NCI-H460 (cell line): Measurements from ENCODE around the gene KDM5A. TPM values are rescaled to one million over a fixed set of nuclear protein-coding genes. Genes with fewer than 3 reads are reported as not detected.
"Not testable (repeated sequence)": the region's sequence is repeated elsewhere in the genome, so short reads cannot be mapped to it uniquely, and the experiment has no call there.

ENCODE experiments used
- DNase-seq: peaks from one replicate; pipeline ENCODE4 v3.0.0-alpha.2; 2016; ENCODE audit warnings: low read depth; ENCODE audit errors: extremely low read depth
- total RNA-seq: library from RNA; depleted of rRNA; stranded (reverse); fragments of >200 nt; shearing (Covaris generic); gene quantifications from 2 replicates; pipeline ENCODE4 v1.2.3, GENCODE V29; 2014; rRNA removed

Gene KDM5A
- total RNA-seq, 1 experiment from 2014 or later: 34.3 TPM

DNA sequence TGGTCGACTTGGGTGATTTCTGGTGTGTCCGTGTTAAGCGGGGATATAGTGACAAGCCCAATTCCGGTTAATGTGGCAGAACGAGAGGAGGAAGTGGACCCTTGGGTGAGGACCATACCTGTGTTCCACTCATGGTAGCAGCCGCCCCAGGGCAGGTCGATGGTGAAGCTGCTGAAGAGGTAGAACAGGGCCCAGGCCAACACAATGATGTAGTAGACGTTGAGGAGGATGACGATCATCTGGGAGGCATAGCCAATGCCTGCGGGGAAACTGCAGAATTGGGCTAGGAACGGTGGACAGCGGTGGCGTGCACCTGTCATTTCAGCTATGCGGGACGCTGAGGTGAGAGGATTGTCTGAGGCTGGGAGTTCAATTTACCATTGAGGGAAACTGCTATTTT is 146.6 kb downstream of the KDM5A start:
- DNase-seq: no peak

DNA sequence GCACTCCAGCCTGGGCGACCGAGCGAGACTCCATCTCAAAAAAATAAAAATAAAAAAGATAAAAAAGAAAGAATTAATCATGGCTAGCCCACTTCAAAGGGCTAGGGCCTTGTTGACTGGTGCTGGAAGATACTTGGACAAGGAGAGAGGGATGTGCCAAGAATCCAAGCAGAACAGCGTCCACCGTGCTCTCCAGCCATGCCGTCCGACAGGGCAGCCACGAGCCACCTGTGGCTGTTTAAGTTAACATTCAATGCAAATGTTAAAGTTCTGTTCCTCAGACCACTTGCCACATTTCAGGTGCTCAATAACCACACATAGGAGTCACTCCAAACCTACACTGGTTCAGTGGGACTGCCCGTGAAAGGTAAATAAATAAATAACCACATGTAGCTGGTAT is 147.9 kb downstream of the KDM5A start:
- no peak for DNase-seq

DNA sequence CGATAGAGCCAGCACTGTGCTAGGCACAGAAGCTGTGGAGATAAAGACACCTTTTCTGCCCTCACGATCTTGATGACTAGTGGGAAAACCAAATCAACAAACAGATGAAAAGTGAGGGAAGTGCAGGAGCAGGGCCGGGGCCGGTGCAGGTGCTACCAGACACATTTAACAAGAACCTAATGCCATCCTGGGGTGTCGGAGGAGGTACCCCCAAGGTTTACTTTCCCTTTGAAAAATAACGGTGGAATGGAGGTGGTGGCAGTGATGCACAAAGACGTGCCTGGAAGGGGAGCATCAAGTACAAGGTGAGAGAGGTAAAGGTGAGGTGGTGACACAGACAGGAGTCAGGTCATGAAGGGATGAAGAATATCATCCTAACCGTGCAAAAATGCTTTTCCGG is 148.6 kb downstream of the KDM5A start:
- no peak for DNase-seq

DNA sequence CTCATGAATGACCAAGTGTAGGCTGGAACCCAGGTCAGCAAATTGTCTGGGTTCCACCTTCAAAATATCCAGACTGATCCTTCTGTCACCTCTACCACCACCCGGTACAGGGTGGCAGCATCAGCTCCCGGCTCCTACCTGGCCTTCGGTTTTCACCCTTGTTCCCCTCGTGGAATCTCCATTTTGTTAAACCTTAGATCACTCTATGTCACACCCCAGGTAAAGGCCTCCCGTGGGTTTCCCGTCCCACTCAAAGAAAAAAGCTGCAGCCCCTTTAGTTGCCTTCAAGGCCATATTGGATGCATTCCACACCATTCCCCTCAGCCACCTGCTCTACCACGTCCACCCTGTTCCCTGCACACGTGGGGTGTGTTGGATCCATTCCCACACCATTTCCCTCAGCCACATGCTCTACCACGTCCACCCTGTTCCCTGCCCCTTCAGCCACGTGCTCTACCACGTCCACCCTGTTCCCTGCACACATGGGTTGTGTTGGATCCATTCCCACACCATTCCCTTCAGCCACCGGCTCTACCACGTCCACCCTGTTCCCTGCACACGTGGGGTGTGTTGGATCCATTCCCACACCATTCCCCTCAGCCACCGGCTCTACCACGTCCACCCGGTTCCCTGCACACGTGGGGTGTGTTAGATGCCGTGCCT is 150.3 kb downstream of the KDM5A start:
- no peak for DNase-seq

DNA sequence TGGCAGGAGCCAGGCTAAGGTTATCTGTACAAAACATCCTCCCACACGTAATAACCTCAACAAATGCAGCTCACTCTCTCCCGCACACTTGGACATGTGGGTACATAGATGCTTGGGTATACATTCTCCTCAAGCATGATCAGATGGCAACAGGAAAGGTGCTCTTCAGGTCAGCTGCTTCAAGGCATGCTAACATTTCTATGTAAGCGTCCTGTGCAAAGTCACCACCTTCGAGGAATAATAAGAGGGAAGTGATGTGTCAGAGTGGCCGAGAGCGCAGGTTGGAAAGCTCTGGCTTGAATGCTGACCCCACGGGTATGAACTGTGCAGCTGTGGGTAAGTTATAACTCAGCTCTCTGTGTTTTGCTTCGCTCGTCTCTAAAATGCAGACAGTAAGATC is 151.0 kb downstream of the KDM5A start:
- DNase-seq: no peak

DNA sequence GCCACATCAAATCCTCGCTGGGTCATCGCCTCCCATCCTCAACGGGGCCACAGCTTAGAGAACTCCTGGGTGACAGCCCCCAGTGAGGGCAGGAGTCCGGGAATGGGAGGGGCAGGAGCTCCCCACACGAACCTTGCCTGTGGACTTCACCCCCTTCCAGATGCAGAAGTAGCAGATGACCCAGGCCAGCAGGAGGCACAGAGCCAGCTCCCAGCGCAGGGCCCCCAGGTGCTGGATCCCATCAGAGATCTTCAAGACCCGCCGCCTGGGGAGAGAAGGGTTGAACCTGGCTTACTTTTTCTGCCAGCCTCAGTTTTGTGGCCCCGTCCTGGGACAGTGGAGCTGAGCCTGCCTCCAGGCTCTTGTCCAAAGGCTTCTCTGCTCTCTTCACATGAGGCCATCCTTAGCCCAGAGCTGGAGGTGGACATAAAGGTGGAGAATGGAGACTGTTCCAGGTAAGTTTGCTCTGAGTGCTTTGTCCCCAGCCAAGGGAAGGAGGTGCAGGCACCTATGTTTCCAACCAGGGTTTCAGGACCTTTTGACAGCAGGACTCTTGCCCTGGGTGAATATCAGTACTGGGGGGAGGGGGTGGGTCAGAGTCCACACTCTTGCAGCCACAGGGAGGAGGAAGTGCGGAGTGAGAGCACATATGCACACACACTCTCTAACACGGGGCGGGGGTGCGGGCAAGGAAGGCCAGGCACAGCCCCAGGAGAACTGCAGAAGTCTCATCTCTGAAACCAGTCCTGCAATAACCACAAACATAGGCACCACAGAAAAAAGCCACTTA is 151.9 kb downstream of the KDM5A start:
- DNase-seq: no peak

DNA sequence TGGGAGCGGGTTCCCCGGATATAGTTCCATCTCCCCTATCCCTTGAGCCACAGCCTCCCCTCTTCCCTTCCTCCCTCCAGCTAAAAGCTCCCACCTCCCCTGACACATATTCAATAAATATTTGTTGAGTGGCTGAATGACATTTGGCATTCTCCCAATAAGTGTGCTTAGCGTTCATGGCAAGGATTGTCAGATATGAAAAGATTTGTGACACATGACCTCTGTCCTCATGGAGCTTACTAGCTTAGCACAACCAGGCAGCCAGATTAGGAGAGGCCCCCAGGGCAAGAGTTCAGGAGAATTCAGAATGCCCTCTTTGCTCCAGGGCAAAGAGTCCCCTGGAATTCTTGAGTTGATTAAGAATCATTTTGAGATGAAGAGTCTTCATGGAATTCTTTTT is 152.7 kb downstream of the KDM5A start:
- DNase-seq: no peak

DNA sequence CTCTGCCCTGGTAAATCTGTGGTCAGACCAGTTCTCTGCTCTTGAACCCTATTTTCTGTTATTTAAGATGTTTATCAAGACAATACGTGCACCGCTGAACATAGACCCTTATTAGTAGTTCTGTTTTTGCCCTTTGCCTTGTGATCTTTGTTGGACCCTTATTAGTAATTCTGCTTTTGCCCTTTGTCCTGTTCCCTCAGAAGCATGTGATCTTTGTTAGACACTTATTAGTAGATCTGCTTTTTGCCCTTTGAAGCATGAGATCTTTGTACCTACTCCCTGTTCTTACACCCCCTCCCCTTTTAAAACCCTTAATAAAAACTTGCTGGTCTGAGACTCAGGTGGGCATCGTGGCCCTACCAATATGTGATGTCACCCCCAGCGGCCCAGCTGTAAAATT is 153.2 kb downstream of the KDM5A start:
- not testable (repeated sequence) for DNase-seq

DNA sequence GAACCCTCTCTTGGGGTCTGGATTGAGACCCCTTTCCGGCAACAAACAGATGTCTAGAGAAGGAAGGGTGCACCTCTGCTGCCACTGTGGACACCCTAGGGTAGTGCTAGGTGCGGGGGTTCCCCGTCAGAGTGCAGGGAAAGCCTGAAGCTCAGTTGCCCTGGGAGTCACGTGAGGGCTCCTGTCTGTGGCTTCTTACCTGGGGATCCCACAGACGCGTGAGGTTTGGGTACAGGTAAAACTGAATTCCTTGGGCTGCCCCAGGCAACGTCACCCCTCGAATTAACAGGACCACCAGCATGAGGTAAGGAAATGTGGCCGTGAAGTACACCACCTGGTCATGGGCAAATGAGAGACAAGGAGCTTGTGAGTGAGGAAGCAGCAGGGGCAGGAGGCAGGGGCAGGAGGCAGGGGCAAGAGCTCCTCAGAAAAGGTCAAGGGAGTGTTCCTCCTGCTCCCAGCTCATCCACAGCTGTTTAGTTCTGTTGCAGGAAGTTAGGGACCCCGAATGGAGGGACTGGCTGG is 154.2 kb downstream of the KDM5A start:
- DNase-seq: no peak

DNA sequence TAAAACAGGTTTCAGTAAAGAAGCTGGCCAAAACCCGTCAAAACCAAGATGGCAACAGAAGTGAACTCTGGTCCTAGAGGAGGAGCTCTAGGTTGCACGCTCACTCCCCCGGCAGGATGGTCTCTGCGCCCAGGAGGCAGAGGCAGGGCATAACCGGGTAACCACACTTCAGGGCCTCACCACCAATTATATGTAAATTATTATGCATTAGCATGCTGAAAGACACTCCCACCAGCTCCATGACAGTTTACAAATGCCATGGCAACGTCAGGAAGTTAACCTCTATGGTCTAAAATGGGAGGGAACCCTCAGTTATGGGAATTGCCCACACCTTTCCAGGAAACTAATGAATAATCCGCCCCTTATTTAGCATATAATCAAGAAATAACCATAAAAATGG is 155.1 kb downstream of the KDM5A start:
- DNase-seq: no peak

DNA sequence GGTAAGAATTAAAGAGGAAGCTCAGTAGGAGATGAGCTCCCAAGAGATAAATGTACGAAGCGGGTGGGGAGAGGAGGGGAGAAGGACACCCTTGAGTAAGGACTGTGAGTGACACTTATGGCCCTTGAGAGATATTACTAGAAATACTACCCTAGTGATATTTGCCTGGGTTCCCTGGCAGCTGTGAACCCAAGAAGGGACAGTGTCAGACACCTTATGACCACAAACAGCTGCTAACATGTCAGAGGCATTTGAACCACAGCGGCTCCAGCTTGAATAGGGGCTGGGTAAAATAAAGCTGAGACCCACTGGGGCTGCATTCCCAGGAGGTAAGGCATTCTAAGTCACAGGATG is 155.5 kb downstream of the KDM5A start:
- DNase-seq: no peak

DNA sequence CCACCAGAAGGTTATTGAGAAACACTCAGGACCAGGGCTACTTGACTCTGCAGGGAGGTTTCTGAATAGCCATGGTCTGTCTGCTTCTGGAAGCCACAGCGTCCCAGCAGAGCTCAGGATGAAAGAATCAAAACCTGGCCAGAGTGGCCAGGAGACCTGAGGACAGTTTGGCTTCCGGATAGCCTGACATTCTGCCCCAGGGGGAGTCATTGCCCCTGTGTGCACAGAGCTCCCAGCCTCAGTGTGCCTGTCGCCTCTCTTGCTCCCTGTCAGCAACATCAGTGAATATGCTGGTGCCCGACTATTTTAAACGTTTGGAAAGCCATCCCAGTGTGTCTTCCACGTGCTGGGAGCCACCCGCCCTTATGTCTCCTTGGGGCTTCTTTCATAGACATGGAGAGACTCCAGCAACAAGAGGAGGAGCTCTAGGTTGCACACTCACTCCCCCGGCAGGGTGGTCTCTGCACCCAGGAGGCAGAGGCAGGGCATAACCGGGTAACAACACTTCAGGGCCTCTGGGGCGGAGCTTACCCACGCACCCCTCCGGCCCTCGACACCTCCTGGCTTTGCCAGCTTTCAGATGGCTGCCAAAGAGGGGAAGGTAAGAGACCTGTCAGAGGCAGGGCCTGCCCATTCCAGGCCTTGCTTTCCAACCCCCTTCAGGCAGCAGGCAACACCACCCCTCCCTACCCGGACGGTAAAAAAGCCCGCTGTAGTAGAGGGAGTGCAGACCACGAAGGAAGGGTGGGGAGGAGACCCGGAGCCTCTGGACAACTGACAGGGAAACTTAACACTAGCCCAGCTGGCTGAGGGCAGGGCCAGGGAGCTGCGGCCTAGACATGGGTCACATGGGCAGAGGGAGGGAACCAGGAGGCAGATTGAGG is 156.1 kb downstream of the KDM5A start:
- no peak for DNase-seq

DNA sequence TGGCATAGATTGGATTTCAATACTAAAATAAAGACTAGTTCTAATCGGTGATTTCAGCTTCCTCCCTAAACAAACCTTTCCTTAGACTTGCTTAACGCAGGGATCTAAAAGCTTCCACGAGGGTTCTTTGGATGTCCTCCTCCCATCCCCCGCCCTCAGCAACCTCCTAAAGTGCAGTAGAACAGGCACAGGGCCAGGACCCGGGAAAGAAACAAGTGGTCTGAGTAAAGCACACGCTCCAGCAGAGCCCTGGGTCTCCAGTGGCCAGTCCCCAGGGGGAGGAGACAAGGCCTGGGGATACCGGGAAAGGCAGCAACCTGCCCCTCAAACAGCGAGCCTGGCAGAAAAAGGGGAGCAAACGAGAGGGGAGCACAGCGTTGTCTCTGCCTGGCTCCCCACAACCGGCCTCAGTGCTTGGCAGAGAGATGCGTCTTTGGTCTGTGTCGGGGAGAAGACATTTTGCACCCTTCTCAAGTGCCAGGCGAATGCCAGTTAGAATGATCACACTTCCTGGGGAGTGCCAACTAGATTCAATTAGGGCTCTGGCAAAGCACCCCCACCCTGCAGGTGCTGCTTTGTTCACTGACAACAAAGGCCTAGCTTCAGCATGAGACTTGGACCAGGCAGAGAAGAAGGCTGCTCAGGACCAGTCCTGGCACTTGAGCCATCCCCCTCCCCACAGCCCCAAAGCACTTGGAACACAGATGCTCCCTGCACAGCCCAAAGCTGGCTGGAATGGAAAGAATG is 158.0 kb downstream of the KDM5A start:
- no peak for DNase-seq

Other genes with a start within 250 kb of the KDM5A start
- not detected in 2 replicates for gene SLC6A12, start 175.2 kb downstream of the KDM5A start, total RNA-seq
- 0.17 and 0.32 TPM in 2 replicates for gene SLC6A13, start 126.5 kb downstream of the KDM5A start, total RNA-seq
- 28.9 and 31.8 TPM in 2 replicates for gene CCDC77, start 12.3 kb upstream of the KDM5A start, total RNA-seq
- 1.4 and 1.7 TPM in 2 replicates for gene B4GALNT3, start 70.6 kb upstream of the KDM5A start, total RNA-seq